ENCODE data around the gene SORCS2.

The SORCS2 gene

GRCh38 chr4:7313347-7313811 lies 121.0 kb downstream of the SORCS2 start:
- TF ChIP-seq JUND (IDR thresholded peaks at IDR 0.05; ENCODE audit: low read depth) = no peak
- in situ Hi-C loops (cut with HindIII; ENCODE audit: low pct_unique_long_range_greater_than_20kb, low sequenced_read_pairs) = no loop called here
- DNase-seq (ENCODE audit: low read depth in 1 of 2, low spot score in 1 of 2) = no peak

- DNase-seq (ENCODE audit: low read depth in 1 of 2, low spot score in 1 of 2) = no peak
- no peak for TF ChIP-seq JUND (IDR thresholded peaks at IDR 0.05; ENCODE audit: low read depth)
- in situ Hi-C loops (cut with HindIII; ENCODE audit: low pct_unique_long_range_greater_than_20kb, low sequenced_read_pairs) = no loop called here
Measured at GRCh38 chr4:7313991-7314390, 121.7 kb downstream of the SORCS2 start.

GRCh38 chr4:7315286-7315685 lies 122.9 kb downstream of the SORCS2 start:
- no peak for DNase-seq (ENCODE audit: low read depth in 1 of 2, low spot score in 1 of 2)
- in situ Hi-C loops (cut with HindIII; ENCODE audit: low pct_unique_long_range_greater_than_20kb, low sequenced_read_pairs) = no loop called here
- TF ChIP-seq JUND (IDR thresholded peaks at IDR 0.05; ENCODE audit: low read depth) = no peak

- in situ Hi-C loops (cut with HindIII; ENCODE audit: low pct_unique_long_range_greater_than_20kb, low sequenced_read_pairs) = no loop called here
- TF ChIP-seq JUND (IDR thresholded peaks at IDR 0.05; ENCODE audit: low read depth) = no peak
- DNase-seq (ENCODE audit: low read depth in 1 of 2, low spot score in 1 of 2) = no peak
Measured at GRCh38 chr4:7315935-7316334, 123.6 kb downstream of the SORCS2 start.

GRCh38 chr4:7319024-7319423 lies 126.7 kb downstream of the SORCS2 start:
- DNase-seq (ENCODE audit: low read depth in 1 of 2, low spot score in 1 of 2) = no peak
- in situ Hi-C loops (cut with HindIII; ENCODE audit: low pct_unique_long_range_greater_than_20kb, low sequenced_read_pairs) = no loop called here
- no peak for TF ChIP-seq JUND (IDR thresholded peaks at IDR 0.05; ENCODE audit: low read depth)

GRCh38 chr4:7320206-7320797 lies 128.0 kb downstream of the SORCS2 start:
- no peak for TF ChIP-seq JUND (IDR thresholded peaks at IDR 0.05; ENCODE audit: low read depth)
- DNase-seq (ENCODE audit: low read depth in 1 of 2, low spot score in 1 of 2) = no peak
- in situ Hi-C loops (cut with HindIII; ENCODE audit: low pct_unique_long_range_greater_than_20kb, low sequenced_read_pairs) = no loop called here

- TF ChIP-seq JUND (IDR thresholded peaks at IDR 0.05; ENCODE audit: low read depth) = no peak
- in situ Hi-C loops (cut with HindIII; ENCODE audit: low pct_unique_long_range_greater_than_20kb, low sequenced_read_pairs) = no loop called here
- no peak for DNase-seq (ENCODE audit: low read depth in 1 of 2, low spot score in 1 of 2)
Measured at GRCh38 chr4:7322166-7322991, 130.0 kb downstream of the SORCS2 start.

- no peak for DNase-seq (ENCODE audit: low read depth in 1 of 2, low spot score in 1 of 2)
- in situ Hi-C loops (cut with HindIII; ENCODE audit: low pct_unique_long_range_greater_than_20kb, low sequenced_read_pairs) = no loop called here
- TF ChIP-seq JUND (IDR thresholded peaks at IDR 0.05; ENCODE audit: low read depth) = no peak
Measured at GRCh38 chr4:7323461-7323871, 131.1 kb downstream of the SORCS2 start.

GRCh38 chr4:7323872-7324650 lies 131.7 kb downstream of the SORCS2 start:
- no peak for TF ChIP-seq JUND (IDR thresholded peaks at IDR 0.05; ENCODE audit: low read depth)
- DNase-seq (ENCODE audit: low read depth in 1 of 2, low spot score in 1 of 2) = no peak
- in situ Hi-C loops (cut with HindIII; ENCODE audit: low pct_unique_long_range_greater_than_20kb, low sequenced_read_pairs) = no loop called here

GRCh38 chr4:7324651-7325121 lies 132.3 kb downstream of the SORCS2 start:
- in situ Hi-C loops (cut with HindIII; ENCODE audit: low pct_unique_long_range_greater_than_20kb, low sequenced_read_pairs) = no loop called here
- no peak for DNase-seq (ENCODE audit: low read depth in 1 of 2, low spot score in 1 of 2)
- TF ChIP-seq JUND (IDR thresholded peaks at IDR 0.05; ENCODE audit: low read depth) = no peak

- TF ChIP-seq JUND (IDR thresholded peaks at IDR 0.05; ENCODE audit: low read depth) = no peak
- no peak for DNase-seq (ENCODE audit: low read depth in 1 of 2, low spot score in 1 of 2)
Measured at GRCh38 chr4:7325541-7325940, 133.2 kb downstream of the SORCS2 start.

GRCh38 chr4:7326306-7326692 lies 134.0 kb downstream of the SORCS2 start:
- no peak for DNase-seq (ENCODE audit: low read depth in 1 of 2, low spot score in 1 of 2)
- no peak for TF ChIP-seq JUND (IDR thresholded peaks at IDR 0.05; ENCODE audit: low read depth)
- in situ Hi-C loops (cut with HindIII; ENCODE audit: low pct_unique_long_range_greater_than_20kb, low sequenced_read_pairs) = no loop called here

More at GRCh38 chr4:7325541-7325940, 133.2 kb downstream of the SORCS2 start:
- in situ Hi-C loops (cut with HindIII; ENCODE audit: low pct_unique_long_range_greater_than_20kb, low sequenced_read_pairs) = no loop called here

Measured in T47D (cell line).